Esophagus (tissue), 2 donors: Measurements from ENCODE around the gene BPTF. TPM values are rescaled to one million over a fixed set of nuclear protein-coding genes. Genes with fewer than 3 reads are reported as not detected.

ENCODE experiments used
- polyA plus RNA-seq, 2 donors: library from polyadenylated mRNA; stranded (reverse); fragments of 200-250 nt; gene quantifications; one replicate each; pipeline ENCODE4 v1.2.3, GENCODE V29; 2013
- donor health status: healthy with polysubstance abuse.
- donor health status: Bipolar disorder and iron deficiency.

Gene BPTF
- polyA plus RNA-seq, 2 donors: 14.5 to 17.8 TPM

Other genes starting within 250 kb of the BPTF start
- 10 to 100 TPM; 23.0 to 25.4 TPM for gene NOL11, start 107.6 kb upstream of the BPTF start, polyA plus RNA-seq
- gene C17orf58, start 171.0 kb downstream of the BPTF start, polyA plus RNA-seq: 1 to 10 TPM; 7.5 to 8.6 TPM
- 10 to 100 TPM; 16.1 to 49.4 TPM for gene KPNA2, start 210.2 kb downstream of the BPTF start, polyA plus RNA-seq